Astrocyte (in vitro differentiated cells and primary cell): ENCODE data around the gene SUSD5.

Experiments used
- CTCF ChIP-seq: IDR thresholded peaks from 2 replicates; pipeline ENCODE4 v1.5.1; 2011; ENCODE audit warnings: low read depth, mild to moderate bottlenecking, inconsistent platforms, low read length, moderate library complexity; ENCODE audit not compliant: insufficient read depth
- EZH2 ChIP-seq: IDR thresholded peaks from 2 replicates; pipeline ENCODE4 v1.6.1; 2012; ENCODE audit warnings: mild to moderate bottlenecking, low read length, inconsistent platforms; ENCODE audit not compliant: insufficient read depth

GRCh38 chr3:33246786-33247185, 28.2 kb upstream of the SUSD5 start:
- TF ChIP-seq CTCF = no peak
- TF ChIP-seq EZH2 = no peak
